Natural killer cell treated with Interleukin-12 subunit alpha and Interleukin-12 subunit beta and Interleukin-15 and Interleukin-18, amount 100 ng/mL, for 72 hours (primary cell): ENCODE data around the gene ABCB9. TPM values are rescaled to one million over a fixed set of nuclear protein-coding genes. Genes with fewer than 3 reads are reported as not detected.
A peak's percentile ranks its signal among the peaks of the same experiment; 100 is the strongest.
"Not testable (repeated sequence)": the region's sequence is repeated elsewhere in the genome, so short reads cannot be mapped to it uniquely, and the experiment has no call there.

ENCODE experiments used
- ATAC-seq, 2 donors: fragments of 150-1000 bp; cut with Tn5 transposase in 1 of 2; sonication (Bioruptor Pico), chemical (Tn5 transposase) in 1 of 2; 2 replicates each; pipeline ENCODE4 v1.10.0; 2021
- DNase-seq: peaks from one replicate; pipeline ENCODE4 v3.0.0; 2022; ENCODE audit warnings: low spot score
- H3K27ac Mint-ChIP-seq, 2 donors: 1 replicate in 1 of 2; 2 replicates in 1 of 2; pipeline ENCODE4 v1.8.0; 2022; ENCODE audit warnings: mixed read lengths in 2 of 2, mild to moderate bottlenecking in 1 of 2, moderate library complexity in 1 of 2
- H3K27me3 Mint-ChIP-seq, 2 donors: 1 replicate in 1 of 2; 2 replicates in 1 of 2; pipeline ENCODE4 v1.8.0; 2022; ENCODE audit warnings: mixed read lengths in 2 of 2
- H3K36me3 Mint-ChIP-seq: one replicate; pipeline ENCODE4 v1.8.0; 2022; ENCODE audit warnings: mixed read lengths
- H3K4me1 Mint-ChIP-seq, 2 donors: 1 replicate in 1 of 2; 2 replicates in 1 of 2; pipeline ENCODE4 v1.8.0; 2022; ENCODE audit warnings: low read depth in 2 of 2, mixed read lengths in 2 of 2, mild to moderate bottlenecking in 1 of 2
- H3K4me3 Mint-ChIP-seq: one replicate; pipeline ENCODE4 v1.8.0; 2022; ENCODE audit warnings: mixed read lengths
- H3K9me3 Mint-ChIP-seq: 2 replicates; pipeline ENCODE4 v1.8.0; 2022; ENCODE audit warnings: mixed read lengths
- total RNA-seq, 2 donors: library from RNA; stranded (reverse); gene quantifications; one replicate each; pipeline ENCODE4 v1.2.3, GENCODE V29; 2022

Gene ABCB9
- total RNA-seq, 2 donors from 2014 or later, result 4.5 to 6.3 TPM

DNA sequence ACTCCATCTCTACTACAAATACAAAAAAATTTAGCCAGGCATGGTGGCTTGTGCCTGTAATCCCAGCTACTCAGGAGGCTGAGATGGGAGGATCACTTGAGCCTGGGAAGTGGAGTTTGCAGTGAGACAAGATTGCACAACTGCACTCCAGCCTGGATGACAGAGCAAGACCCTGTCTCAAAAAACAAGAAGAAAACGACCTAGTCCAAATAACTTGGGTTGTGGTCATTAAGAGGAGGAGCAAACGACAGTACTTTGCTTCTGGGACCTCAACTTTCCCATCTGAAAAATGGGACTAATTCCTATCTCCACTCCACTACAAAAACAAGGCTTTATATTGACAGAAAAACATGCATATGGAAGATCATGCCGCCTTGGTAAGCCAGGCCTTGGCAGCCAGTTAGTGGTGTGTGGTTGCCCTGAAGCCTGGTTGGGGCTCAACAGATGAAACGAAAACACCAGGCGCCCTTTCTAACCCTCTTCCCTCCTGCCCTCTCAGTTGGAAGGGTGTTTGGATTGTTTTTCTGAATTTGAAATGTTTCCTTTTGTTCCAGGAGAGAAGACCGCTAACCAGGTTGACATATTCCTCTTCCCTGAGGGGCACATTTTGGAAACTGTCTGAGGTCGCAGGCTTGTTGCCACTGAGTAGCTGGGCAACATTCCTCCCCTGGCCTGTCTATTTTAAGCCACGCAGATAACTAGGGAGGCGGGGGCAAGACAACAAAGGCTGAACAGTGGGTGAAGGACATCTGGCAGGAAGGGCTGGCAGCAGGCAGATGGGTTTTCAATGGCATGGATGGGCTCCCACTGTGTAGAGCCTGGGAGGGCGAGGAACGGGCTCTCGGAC lies 56.6 kb downstream of the ABCB9 start:
- Mint-ChIP-seq H3K27me3 (no peaks in the 10 kb centered on the region), H3K9me3 (no peaks in the 10 kb centered on the region), H3K4me3 (no peak overlapping the region), H3K36me3 (no peaks in the 10 kb centered on the region), H3K27ac (peak overlapping the region in 1 of 2 donors; percentile 46), H3K4me1 (peaks cover 0 to 5% of the 10 kb centered on the region in 2 donors)
- no peak for ATAC-seq
- DNase-seq, result no peak

DNA sequence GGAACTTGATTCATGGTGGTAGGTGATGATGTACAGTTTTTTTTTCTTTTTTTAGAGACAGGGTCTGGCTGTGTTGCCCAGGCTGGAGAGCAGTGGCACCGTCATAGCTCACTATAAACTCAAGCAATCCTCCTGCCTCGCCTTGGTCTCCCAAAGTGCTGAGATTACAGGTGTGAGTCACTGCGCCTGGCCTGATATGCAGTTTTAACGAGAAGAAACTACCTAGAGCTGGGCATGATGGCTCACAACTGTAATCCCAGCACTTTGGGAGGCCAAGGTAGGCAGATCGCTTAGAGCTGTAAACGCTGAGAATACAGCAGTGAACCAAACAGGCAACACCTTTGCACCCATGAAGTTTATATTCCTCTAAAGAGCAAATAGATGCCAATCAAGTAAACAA lies 57.3 kb downstream of the ABCB9 start:
- H3K27ac Mint-ChIP-seq, result no peak overlapping the region
- no peaks in the 10 kb centered on the region for H3K36me3 Mint-ChIP-seq
- H3K9me3 Mint-ChIP-seq, result no peaks in the 10 kb centered on the region
- H3K27me3 Mint-ChIP-seq, result no peaks in the 10 kb centered on the region
- peaks cover under 1 to 2% of the 10 kb centered on the region in 2 donors for H3K4me1 Mint-ChIP-seq
- DNase-seq (no peak), ATAC-seq (no peak)
- no peak overlapping the region for H3K4me3 Mint-ChIP-seq

DNA sequence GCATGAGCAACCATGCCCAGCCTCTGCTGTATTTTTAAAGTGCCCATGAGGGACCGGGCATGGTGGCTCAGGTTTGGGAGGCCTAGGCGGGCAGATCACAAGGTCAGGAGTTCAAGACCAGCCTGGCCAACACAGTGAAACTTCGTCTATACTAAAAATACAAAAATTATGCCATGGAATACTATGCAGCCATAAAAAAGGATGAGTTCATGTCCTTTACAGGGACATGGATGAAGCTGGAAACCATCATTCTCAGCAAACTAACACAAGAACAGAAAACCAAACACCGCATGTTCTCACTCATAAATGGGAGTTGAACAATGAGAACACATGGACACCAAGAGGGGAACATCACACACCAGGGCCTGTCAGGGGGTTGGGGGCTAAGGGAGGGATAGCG lies 61.0 kb downstream of the ABCB9 start:
- not testable (repeated sequence) for H3K4me3 Mint-ChIP-seq, H3K27me3 Mint-ChIP-seq, ATAC-seq, H3K9me3 Mint-ChIP-seq, DNase-seq, H3K36me3 Mint-ChIP-seq
- peak overlapping the region in 1 of 2 donors; percentile 31 for H3K27ac Mint-ChIP-seq
- peaks cover 17 to 20% of the 10 kb centered on the region in 2 donors for H3K4me1 Mint-ChIP-seq

DNA sequence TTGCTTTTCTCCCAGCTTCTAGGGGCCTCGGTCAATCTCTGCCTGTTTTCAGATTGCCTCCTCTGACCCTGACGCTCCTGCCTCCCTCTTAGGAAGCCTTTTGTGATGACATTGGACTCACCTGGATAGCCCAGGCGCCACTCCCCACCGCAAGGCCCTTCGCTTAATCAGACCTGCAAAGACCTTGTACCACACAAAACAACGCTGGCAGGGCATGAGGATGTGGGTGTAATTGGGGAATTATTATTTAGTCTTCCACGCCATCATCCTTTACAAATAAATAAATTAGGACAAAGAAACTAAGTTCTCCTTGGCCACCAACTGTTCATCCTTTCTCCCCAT lies 62.6 kb downstream of the ABCB9 start:
- Mint-ChIP-seq H3K9me3 (no peaks in the 10 kb centered on the region), H3K4me1 (peaks cover 30 to 36% of the 10 kb centered on the region in 2 donors), H3K4me3 (peak overlapping the region; percentile 6), H3K27ac (peak overlapping the region; percentile 10 to 70), H3K36me3 (no peaks in the 10 kb centered on the region), H3K27me3 (no peaks in the 10 kb centered on the region)
- ATAC-seq, result no peak
- DNase-seq, result no peak

DNA sequence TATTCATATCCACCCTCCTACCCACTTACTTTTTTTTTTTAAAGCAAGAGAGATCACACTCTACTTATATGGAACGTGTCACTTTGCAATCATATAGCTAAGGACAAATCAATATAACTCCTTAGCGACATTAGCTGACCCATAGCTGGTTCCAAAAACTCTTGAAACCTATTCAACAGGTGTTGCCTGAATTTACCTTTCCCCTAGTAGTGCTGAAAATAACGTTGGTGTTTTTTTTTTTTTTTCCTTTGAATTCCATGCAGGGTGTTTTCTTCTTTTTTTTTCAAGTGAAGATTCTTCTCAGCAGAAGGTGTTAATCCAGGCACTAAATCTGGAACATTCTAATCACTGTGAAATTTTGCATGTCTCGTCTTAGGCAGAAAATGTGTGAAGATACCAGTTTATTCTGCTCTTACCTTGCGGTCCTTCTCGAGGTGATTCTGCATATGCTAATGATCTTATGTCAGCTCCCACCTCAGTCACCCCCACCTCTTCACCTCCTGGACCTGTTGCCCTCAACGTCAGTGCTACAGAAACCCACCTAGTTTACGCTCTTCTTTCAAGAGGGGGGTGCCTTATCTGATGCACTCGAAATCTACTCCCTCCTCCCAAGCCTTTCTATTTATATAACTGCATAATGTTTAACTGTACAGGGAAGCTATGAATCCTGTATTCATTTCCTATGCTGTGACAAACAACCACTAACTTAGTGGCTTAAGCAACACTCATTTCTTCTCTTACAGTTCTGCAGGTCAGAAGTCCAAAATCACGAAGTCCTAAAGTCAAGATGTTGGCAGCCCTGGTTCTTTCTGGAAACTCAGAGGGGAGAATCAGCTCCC lies 63.2 kb downstream of the ABCB9 start:
- H3K27ac Mint-ChIP-seq, result peak overlapping the region; percentile 10 to 70
- ATAC-seq (no peak), DNase-seq (no peak)
- no peaks in the 10 kb centered on the region for H3K9me3 Mint-ChIP-seq
- H3K36me3 Mint-ChIP-seq, result no peaks in the 10 kb centered on the region
- H3K27me3 Mint-ChIP-seq, result no peaks in the 10 kb centered on the region
- H3K4me1 Mint-ChIP-seq, result peaks cover 36 to 42% of the 10 kb centered on the region in 2 donors
- peak overlapping the region; percentile 6 for H3K4me3 Mint-ChIP-seq

DNA sequence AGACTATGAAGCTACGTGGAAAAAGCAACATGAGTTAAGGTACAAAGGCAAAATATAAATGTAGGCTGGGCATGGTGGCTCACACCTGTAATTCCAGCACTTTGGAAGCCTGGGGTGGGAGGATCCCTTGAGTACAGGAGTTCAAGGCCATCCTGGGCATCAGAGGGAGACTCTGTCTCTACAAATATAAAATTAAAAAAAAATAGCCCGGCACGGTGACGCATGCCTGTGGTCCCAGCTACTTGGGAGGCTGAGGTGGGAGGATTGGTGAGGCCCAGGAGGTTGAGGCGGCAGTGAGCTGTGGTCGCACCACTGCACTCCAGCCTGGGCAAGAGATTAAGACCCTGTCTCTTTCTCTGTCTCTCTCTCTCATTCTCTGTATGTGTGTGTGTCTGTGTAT lies 66.4 kb downstream of the ABCB9 start:
- H3K36me3 Mint-ChIP-seq, result peaks cover 5% of the 10 kb centered on the region
- peak overlapping the region; percentile 91 for H3K4me3 Mint-ChIP-seq
- peak overlapping the region; percentile 95 to 97 for H3K27ac Mint-ChIP-seq
- peaks cover 3% of the 10 kb centered on the region for H3K9me3 Mint-ChIP-seq
- no peak for ATAC-seq
- no peaks in the 10 kb centered on the region for H3K27me3 Mint-ChIP-seq
- peaks cover 62 to 64% of the 10 kb centered on the region in 2 donors for H3K4me1 Mint-ChIP-seq
- no peak for DNase-seq

DNA sequence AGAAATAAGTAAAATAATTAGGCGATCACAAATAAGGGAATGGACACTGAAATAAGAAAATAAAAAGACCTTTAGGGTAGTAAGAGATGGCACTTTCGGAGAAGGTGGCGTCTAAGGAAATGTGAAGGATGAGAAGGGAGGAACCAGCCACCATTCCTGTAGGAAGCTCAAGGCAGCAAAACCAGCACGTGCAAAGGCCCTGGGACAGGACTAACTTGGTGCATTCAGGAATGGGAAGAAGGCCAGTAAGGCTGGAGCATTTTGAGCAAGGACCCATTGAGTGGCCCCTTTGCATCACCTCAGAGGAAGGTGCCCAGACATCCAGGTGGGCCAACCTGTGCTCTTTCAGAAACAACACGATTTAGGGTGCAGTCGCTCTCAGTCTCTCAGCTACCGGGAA lies 69.6 kb downstream of the ABCB9 start:
- peaks cover 5% of the 10 kb centered on the region for H3K36me3 Mint-ChIP-seq
- DNase-seq (no peak), ATAC-seq (no peak)
- H3K27me3 Mint-ChIP-seq, result no peaks in the 10 kb centered on the region
- peaks cover 3% of the 10 kb centered on the region for H3K9me3 Mint-ChIP-seq
- peak overlapping the region; percentile 99 for H3K4me3 Mint-ChIP-seq
- H3K4me1 Mint-ChIP-seq, result peaks cover 74 to 79% of the 10 kb centered on the region in 2 donors
- H3K27ac Mint-ChIP-seq, result peak overlapping the region; percentile 95 to 97

DNA sequence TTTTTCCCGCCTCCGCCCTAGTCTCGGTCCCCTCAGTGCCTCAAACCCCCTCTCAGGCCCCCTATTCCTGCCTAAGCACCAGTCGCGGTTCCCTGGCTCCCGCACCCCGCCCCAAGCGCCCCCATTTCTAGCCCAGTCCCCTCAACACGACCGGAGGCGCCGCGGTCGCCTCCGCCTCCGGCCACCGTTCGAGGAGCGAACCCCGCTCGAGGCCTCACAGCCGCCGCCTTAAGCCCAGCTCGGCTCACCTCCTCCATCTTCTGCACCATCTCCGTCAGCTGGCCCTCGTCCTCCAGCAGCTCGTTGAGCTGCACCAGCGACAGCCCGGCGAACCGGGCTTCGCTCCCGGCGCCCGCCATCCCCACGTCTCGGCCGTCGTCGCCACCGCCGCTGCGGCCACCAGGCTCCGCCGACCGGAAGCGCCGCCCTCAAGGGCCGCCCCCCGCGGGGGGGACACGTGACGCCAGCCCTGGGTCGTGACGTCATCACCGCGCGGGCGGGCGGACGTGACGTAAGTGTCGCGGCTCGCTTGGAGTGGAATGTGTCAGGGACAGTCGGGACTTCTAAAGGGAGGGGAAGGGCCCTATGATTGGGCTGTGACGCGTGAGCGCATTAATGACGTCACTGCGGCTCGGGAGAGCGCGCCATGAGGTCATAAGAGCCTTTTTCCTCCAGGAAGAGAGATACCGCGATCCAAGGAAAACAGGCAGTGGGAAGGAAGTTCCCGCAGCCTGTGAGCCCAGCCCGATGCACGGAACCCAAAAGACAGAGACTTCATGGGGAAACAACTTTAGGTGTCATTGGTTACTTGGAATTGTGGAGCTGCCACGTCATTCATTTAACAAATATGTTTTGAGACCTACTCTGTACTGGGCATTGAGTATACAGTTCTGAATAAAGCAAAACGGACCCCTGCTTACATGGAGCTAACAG lies 70.3 kb downstream of the ABCB9 start, which contains the start of gene VPS37B:
TSS of gene VPS37B (minus strand) at position 421 of the 933 bp plus-strand sequence. CDS start at position 359, 62 bp downstream.
- DNase-seq (peak; percentile 93), ATAC-seq (peak; percentile 83 to 88)
- Mint-ChIP-seq H3K27ac (peak within 1 kb of the TSS; percentile 95 to 97), H3K36me3 (peaks cover 5% of the 10 kb centered on the region), H3K9me3 (peaks cover 3% of the 10 kb centered on the region), H3K4me3 (peak within 1 kb of the TSS; percentile 99), H3K4me1 (peaks cover 75 to 81% of the 10 kb centered on the region in 2 donors), H3K27me3 (no peaks in the 10 kb centered on the region)

DNA sequence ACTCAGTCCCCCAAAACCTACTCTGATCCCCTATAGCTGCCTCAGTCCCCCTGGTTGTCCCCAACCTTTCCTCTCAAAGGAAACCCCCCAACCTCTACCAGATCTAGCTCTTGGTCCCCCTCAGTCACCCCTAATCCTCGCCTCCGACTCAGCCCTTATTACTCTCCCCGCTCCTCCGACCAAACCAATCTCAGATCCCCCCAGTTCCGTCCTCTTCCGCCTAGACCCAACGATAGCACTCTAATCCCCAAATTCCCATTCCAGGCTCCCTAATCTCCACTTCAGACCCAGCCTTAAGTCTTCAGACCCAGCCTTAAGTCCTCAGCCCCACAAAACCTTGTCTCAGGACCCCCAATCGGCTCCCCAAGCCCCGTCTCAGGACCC lies 71.0 kb downstream of the ABCB9 start:
- Mint-ChIP-seq H3K27me3 (no peaks in the 10 kb centered on the region), H3K9me3 (peaks cover 3% of the 10 kb centered on the region), H3K36me3 (peaks cover 5% of the 10 kb centered on the region), H3K4me1 (peaks cover 81 to 86% of the 10 kb centered on the region in 2 donors), H3K27ac (peak overlapping the region; percentile 95 to 97), H3K4me3 (peak overlapping the region; percentile 99)
- no peak for DNase-seq
- no peak for ATAC-seq

DNA sequence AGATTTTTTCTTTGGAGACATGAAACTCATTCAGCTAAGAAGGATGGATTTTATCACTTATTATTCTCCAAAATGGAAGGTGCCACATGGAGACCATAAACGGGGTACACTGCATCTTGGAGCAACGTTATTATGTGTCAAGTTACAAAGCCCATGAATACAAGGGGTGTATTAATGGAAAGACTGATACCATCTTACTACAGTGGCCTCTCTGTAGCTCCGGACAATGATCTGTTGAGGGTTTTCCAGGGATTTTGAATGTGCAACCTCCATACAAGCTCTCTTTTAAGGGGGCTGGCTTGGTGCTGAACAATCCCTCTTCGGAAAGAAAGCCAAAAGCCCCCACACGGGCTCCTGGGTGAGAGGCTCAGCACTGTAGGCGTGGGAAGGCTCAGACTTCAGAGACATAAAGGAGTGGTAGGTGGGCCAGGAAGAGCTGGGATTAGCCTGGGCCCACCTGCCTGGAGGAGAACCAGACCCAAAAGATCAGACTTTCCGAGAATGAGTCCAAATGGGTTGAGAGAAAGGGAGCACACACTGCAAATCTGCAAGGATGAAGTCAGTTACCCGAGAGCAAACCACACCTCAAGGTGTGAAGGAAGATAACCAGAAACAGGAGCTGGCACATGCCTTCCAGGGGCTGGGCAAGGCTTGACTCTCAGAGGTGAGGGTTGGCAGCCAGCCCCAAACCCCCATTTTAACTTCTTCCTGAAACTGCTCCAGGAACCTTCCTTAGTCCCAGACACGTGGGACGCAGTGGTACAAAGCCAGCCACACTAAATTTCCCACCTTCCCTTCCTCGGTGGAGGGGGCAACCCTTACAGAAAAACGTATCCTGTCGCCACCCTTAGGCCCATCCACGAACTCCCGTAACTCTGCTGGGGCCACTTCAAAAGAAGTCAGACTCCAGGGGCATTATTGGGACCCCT lies 71.8 kb downstream of the ABCB9 start:
- no peaks in the 10 kb centered on the region for H3K27me3 Mint-ChIP-seq
- H3K9me3 Mint-ChIP-seq, result peaks cover 3% of the 10 kb centered on the region
- peaks cover 81 to 86% of the 10 kb centered on the region in 2 donors for H3K4me1 Mint-ChIP-seq
- H3K36me3 Mint-ChIP-seq, result peaks cover 5% of the 10 kb centered on the region
- no peak for ATAC-seq
- no peak for DNase-seq
- peak overlapping the region; percentile 99 for H3K4me3 Mint-ChIP-seq
- H3K27ac Mint-ChIP-seq, result peak overlapping the region; percentile 95 to 97

DNA sequence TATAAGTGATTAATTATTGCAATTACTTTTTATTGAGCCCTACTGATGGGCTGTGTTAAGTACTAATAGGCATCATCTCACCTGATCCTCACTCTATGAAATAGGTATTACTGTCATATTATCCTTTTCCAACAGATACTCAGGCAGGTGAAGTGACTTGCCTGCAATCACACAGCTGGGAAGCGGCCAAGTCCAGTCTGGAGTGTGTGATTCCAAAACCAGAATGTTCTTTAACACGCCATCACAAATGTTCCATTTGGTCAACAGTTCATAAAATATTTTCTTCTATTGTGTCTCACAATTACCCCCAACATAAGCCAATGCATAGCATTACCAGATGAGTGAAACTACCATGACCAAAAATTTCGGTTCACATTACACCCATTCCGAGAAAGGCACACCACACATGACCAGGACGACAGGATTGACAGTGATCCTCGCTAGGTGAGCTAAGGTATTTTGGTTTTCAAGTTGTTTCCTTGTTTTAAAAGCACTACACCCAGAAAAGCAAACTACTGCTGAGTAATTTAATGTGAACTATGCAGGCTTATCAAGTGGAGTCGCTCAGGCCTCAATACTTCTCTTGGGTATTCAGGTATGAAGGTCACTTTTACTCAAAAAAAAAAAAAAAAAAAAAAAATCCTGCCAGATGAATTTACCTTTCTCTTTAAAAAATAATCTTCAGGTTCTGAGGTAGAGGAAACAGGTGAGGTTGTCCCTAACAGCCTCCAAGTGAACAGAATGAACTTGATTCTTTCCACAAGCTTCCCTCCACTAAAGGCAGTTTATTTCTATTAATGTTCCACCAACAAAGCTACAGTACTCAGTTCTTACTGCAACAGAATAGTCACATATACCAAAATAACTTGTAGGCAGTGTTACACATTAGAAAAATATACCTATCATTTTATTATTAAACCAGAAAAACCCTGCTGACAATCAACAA lies 72.8 kb downstream of the ABCB9 start:
- peak overlapping the region; percentile 99 for H3K4me3 Mint-ChIP-seq
- peaks cover 3% of the 10 kb centered on the region for H3K9me3 Mint-ChIP-seq
- peak overlapping the region; percentile 95 to 97 for H3K27ac Mint-ChIP-seq
- H3K4me1 Mint-ChIP-seq, result peaks cover 79 to 84% of the 10 kb centered on the region in 2 donors
- ATAC-seq (no peak), DNase-seq (no peak)
- H3K36me3 Mint-ChIP-seq, result peaks cover 5% of the 10 kb centered on the region
- no peaks in the 10 kb centered on the region for H3K27me3 Mint-ChIP-seq
